Lower leg skin (tissue), 3 donors: ENCODE results near the gene UBE2L5.

ENCODE experiments used
- POLR2A ChIP-seq, 2 donors: fragments of 450-650 bp; IDR thresholded peaks; one replicate each; pipeline ENCODE4 v1.6.1; 2016 to 2017; ENCODE audit warnings: antibody characterized with exemption in 2 of 2, mild to moderate bottlenecking in 1 of 2, moderate library complexity in 1 of 2
- TF ChIP-seq, protein P1 (sequence below), 3 donors: fragments of 450-650 bp; IDR thresholded peaks; one replicate each; pipeline ENCODE4 v1.5.1; 2016; ENCODE audit warnings: antibody characterized with exemption in 3 of 3, mild to moderate bottlenecking in 3 of 3, moderate library complexity in 2 of 3

DNA sequence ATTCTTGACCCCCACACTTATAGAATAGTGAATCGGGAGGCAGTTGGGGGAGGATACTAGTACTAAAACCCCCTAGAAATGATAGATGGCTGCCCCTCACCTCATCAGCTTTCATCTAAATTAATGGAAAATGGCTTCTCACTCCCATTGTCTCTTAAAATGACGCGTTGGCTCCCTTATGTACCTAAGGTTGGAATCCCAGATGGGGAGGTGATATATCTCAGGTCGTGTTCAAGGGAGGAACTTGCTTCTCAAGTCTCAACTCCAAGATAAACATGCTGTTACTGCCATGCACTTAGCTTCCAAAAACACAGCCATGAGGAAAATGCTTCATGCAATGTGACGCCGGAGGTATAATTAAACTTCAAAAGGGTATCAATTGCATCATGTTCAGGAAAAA lies 18.8 kb upstream of the UBE2L5 start:
- no peak for TF ChIP-seq POLR2A (IDR thresholded peaks at IDR 0.05)
- TF ChIP-seq, protein P1, sequence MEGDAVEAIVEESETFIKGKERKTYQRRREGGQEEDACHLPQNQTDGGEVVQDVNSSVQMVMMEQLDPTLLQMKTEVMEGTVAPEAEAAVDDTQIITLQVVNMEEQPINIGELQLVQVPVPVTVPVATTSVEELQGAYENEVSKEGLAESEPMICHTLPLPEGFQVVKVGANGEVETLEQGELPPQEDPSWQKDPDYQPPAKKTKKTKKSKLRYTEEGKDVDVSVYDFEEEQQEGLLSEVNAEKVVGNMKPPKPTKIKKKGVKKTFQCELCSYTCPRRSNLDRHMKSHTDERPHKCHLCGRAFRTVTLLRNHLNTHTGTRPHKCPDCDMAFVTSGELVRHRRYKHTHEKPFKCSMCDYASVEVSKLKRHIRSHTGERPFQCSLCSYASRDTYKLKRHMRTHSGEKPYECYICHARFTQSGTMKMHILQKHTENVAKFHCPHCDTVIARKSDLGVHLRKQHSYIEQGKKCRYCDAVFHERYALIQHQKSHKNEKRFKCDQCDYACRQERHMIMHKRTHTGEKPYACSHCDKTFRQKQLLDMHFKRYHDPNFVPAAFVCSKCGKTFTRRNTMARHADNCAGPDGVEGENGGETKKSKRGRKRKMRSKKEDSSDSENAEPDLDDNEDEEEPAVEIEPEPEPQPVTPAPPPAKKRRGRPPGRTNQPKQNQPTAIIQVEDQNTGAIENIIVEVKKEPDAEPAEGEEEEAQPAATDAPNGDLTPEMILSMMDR (IDR thresholded peaks at IDR 0.05) = no peak
